HepG2 (cell line): Measurements from ENCODE around the gene CBX2. TPM values are rescaled to one million over a fixed set of nuclear protein-coding genes. Genes with fewer than 3 reads are reported as not detected.
A peak's percentile ranks its signal among the peaks of the same experiment; 100 is the strongest.

Experiments
- ATF7-NPFF ChIP-seq: sonication (generic); formaldehyde crosslinking; IDR thresholded peaks from 2 replicates; pipeline ENCODE4 v1.8.1; 2023; ENCODE audit warnings: mild to moderate bottlenecking, low read depth, missing genetic modification reagents, moderate library complexity
- ESRRA ChIP-seq: sonication (generic); formaldehyde crosslinking; IDR thresholded peaks from 2 replicates; pipeline ENCODE4 v1.5.1; 2020; ENCODE audit warnings: mild to moderate bottlenecking, low read depth, missing genetic modification reagents
- FOXK1 ChIP-seq: sonication (generic); formaldehyde crosslinking; IDR thresholded peaks from 2 replicates; pipeline ENCODE4 v1.4.0; 2020; ENCODE audit warnings: low read depth, missing genetic modification reagents, borderline replicate concordance
- HCFC1 ChIP-seq: fragments of 150-350 bp; IDR thresholded peaks from 2 replicates; pipeline ENCODE4 v1.6.1; 2014; ENCODE audit warnings: low read depth, low read length
- MAF1 ChIP-seq: sonication (generic); formaldehyde crosslinking; IDR thresholded peaks from 2 replicates; pipeline ENCODE4 v1.5.0; 2020; ENCODE audit warnings: missing genetic modification reagents, borderline replicate concordance
- MEF2D ChIP-seq: sonication (generic); formaldehyde crosslinking; IDR thresholded peaks from 2 replicates; pipeline ENCODE4 v1.5.1; 2020; ENCODE audit warnings: mild to moderate bottlenecking, missing genetic modification reagents
- MTA3 ChIP-seq: sonication (generic); formaldehyde crosslinking; IDR thresholded peaks from 2 replicates; pipeline ENCODE4 v1.4.0; 2020; ENCODE audit warnings: missing genetic modification reagents
- MTF1 ChIP-seq: sonication (generic); formaldehyde crosslinking; IDR thresholded peaks from 2 replicates; pipeline ENCODE4 v1.5.0; 2020; ENCODE audit warnings: missing genetic modification reagents
- NFE2L2 ChIP-seq: fragments of 150-350 bp; IDR thresholded peaks from 2 replicates; pipeline ENCODE4 v1.6.1; 2014; ENCODE audit warnings: low read length
- RXRA ChIP-seq: sonication (generic); formaldehyde crosslinking; IDR thresholded peaks from 2 replicates; pipeline ENCODE4 v1.5.1; 2020; ENCODE audit warnings: missing genetic modification reagents
- SMC3 ChIP-seq: IDR thresholded peaks from 2 replicates; pipeline ENCODE4 v1.6.1; 2011; ENCODE audit warnings: low read length, improper control_type of control experiment
- ZFY ChIP-seq: sonication (generic); formaldehyde crosslinking; IDR thresholded peaks from 2 replicates; pipeline ENCODE4 v1.4.0; 2020; ENCODE audit warnings: missing genetic modification reagents
- ZNF124 ChIP-seq: sonication (generic); formaldehyde crosslinking; IDR thresholded peaks from 2 replicates; pipeline ENCODE4 v1.4.0; 2020; ENCODE audit warnings: missing genetic modification reagents
- ZNF292 ChIP-seq: sonication (generic); formaldehyde crosslinking; IDR thresholded peaks from 2 replicates; pipeline ENCODE4 v1.8.1; 2022; ENCODE audit warnings: mild to moderate bottlenecking, low read depth, missing genetic modification reagents, borderline replicate concordance
- ZNF350 ChIP-seq: sonication (generic); formaldehyde crosslinking; IDR thresholded peaks from 2 replicates; pipeline ENCODE4 v1.4.0; 2020; ENCODE audit warnings: mild to moderate bottlenecking, low read depth, missing genetic modification reagents, borderline replicate concordance
- ZNF382 ChIP-seq: sonication (generic); formaldehyde crosslinking; IDR thresholded peaks from 2 replicates; pipeline ENCODE4 v1.5.0; 2020; ENCODE audit warnings: missing genetic modification reagents, mild to moderate bottlenecking, borderline replicate concordance
- ZNF773 ChIP-seq: sonication (generic); formaldehyde crosslinking; IDR thresholded peaks from 2 replicates; pipeline ENCODE4 v1.4.0; 2020; ENCODE audit warnings: missing genetic modification reagents, borderline replicate concordance
- ZNF776 ChIP-seq: sonication (generic); formaldehyde crosslinking; IDR thresholded peaks from 2 replicates; pipeline ENCODE4 v1.4.0; 2020; ENCODE audit warnings: mild to moderate bottlenecking, missing genetic modification reagents
- ZNF816 ChIP-seq: sonication (generic); formaldehyde crosslinking; IDR thresholded peaks from 2 replicates; pipeline ENCODE4 v1.8.0; 2022; ENCODE audit warnings: missing genetic modification reagents, mild to moderate bottlenecking, borderline replicate concordance
- polyA plus RNA-seq, 8 experiments: library from polyadenylated mRNA; depleted of rRNA in 3 of 8; stranded (reverse) in 7 of 8; unstranded in 1 of 8; fragments of >200 nt; fragmentation: Illumina TruSeq in 4 of 8; extraction: Trizol in 4 of 8; gene quantifications; 2 replicates each; pipeline versions ENCODE4 v1.2.1 to v1.2.3, GENCODE V29; 2011 to 2016; ENCODE audit warnings: low read depth in 4 of 8, missing spikeins in 1 of 8, mixed read lengths in 1 of 8; ENCODE audit not compliant: insufficient read depth in 1 of 8
- total RNA-seq, 5 experiments: library from RNA; depleted of rRNA; stranded (reverse); fragments of >200 nt; fragmentation: Illumina TruSeq; extraction: Trizol; gene quantifications; 2 replicates each; pipeline ENCODE4 v1.2.3, GENCODE V29; 2016; ENCODE audit warnings: low read depth in 1 of 5
- TF ChIP-seq, protein P1 (sequence below): sonication (generic); formaldehyde crosslinking; IDR thresholded peaks from 2 replicates; pipeline ENCODE4 v1.4.0; 2020; ENCODE audit warnings: mild to moderate bottlenecking, missing genetic modification reagents
- TF ChIP-seq, protein P2 (sequence below): sonication (generic); formaldehyde crosslinking; IDR thresholded peaks from 2 replicates; pipeline ENCODE4 v1.5.0; 2020; ENCODE audit warnings: missing genetic modification reagents
- TF ChIP-seq, protein P3 (sequence below): sonication (generic); formaldehyde crosslinking; IDR thresholded peaks from 2 replicates; pipeline ENCODE4 v1.5.0; 2020; ENCODE audit warnings: mild to moderate bottlenecking, missing genetic modification reagents
- TF ChIP-seq, protein P4 (sequence below): sonication (generic); formaldehyde crosslinking; IDR thresholded peaks from 2 replicates; pipeline ENCODE4 v1.8.0; 2022; ENCODE audit warnings: missing genetic modification reagents, mild to moderate bottlenecking, borderline replicate concordance

The CBX2 gene
- total and polyA plus RNA-seq, 2 of the 13 experiments (the other 11 are each of a cell fraction or from before 2014, with no cell fraction given), result 14.5 to 31.1 TPM

DNA sequence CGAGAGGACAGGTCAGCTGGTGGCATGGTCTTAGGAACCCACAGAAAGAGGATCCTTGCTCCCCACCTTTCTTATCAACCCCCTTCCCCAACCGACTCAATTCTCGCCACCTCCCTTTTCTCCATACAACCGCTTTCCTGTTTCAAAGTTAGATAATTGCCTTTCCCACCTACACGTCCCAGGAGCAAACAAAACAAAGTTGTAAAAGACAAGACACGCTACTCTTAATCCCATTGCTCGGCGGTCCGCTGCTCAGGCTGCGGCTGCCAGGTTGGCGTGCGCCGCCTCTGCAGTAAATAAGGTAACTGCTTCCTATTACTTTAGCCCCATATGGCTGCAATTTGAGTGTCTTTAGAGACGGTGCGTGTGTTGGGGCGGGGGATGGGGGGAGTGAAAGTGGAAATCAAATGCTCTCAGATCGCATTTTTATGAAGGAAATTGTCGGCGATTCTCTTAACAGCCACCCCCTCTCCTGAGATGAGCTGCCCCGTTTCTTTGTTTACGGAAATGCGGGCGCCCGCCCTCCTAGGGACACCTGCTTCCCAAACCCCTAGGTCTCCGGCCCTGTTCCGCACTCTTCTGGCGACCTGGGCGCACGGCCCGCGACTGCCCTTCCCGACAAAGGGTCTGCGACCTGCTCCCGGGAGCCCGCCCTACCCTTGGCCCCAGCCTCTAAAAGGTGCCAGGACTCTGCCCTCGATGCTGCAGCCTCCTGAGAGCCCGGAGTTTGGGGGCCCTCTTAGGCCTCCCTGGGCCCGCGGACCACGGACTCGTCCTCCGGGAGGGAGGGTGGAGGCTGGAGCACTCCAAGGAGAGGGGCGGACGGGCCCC, 22.6 kb downstream of the CBX2 start (continued):
- TF ChIP-seq, protein P1, sequence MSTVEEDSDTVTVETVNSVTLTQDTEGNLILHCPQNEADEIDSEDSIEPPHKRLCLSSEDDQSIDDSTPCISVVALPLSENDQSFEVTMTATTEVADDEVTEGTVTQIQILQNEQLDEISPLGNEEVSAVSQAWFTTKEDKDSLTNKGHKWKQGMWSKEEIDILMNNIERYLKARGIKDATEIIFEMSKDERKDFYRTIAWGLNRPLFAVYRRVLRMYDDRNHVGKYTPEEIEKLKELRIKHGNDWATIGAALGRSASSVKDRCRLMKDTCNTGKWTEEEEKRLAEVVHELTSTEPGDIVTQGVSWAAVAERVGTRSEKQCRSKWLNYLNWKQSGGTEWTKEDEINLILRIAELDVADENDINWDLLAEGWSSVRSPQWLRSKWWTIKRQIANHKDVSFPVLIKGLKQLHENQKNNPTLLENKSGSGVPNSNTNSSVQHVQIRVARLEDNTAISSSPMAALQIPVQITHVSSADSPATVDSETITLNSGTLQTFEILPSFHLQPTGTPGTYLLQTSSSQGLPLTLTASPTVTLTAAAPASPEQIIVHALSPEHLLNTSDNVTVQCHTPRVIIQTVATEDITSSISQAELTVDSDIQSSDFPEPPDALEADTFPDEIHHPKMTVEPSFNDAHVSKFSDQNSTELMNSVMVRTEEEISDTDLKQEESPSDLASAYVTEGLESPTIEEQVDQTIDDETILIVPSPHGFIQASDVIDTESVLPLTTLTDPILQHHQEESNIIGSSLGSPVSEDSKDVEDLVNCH (CRISPR knock-in tag), result no peak
- TF ChIP-seq ESRRA (CRISPR knock-in tag) (no peak), ZNF816 (CRISPR knock-in tag) (no peak), MAF1 (CRISPR knock-in tag) (no peak; the same call in 1 of the 2 replicates), HCFC1 (no peak), FOXK1 (CRISPR knock-in tag) (0 out of 2 replicates have a peak, but pooled peaks have one; percentile 17), MTA3 (no peak), MEF2D (0 out of 2 replicates have a peak, but pooled peaks have one; percentile 39), ZNF292 (0 out of 2 replicates have a peak, but pooled peaks have one; percentile 15), SMC3 (no peak), MTF1 (CRISPR knock-in tag) (no peak), RXRA (CRISPR knock-in tag) (no peak), ZFY (CRISPR knock-in tag) (peak; percentile 66; the same call in 1 of the 2 replicates), ZNF776 (CRISPR knock-in tag) (no peak), ZNF773 (CRISPR knock-in tag) (no peak), ZNF124 (CRISPR knock-in tag) (no peak), ZNF382 (no peak), ATF7-NPFF (CRISPR knock-in tag) (0 out of 2 replicates have a peak, but pooled peaks have one; percentile 49), NFE2L2 (no peak), ZNF350 (no peak; the same call in 1 of the 2 replicates)
- TF ChIP-seq, protein P2, sequence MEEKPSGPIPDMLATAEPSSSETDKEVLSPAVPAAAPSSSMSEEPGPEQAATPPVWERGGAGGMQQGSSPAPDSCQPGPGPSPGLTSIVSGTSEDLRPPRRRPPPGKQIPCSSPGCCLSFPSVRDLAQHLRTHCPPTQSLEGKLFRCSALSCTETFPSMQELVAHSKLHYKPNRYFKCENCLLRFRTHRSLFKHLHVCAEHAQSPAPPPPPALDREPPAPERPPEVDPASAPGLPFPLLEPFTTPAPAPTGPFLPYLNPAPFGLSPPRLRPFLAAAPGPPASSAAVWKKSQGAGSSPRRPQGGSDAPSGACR (CRISPR knock-in tag), result no peak
- TF ChIP-seq, protein P3, sequence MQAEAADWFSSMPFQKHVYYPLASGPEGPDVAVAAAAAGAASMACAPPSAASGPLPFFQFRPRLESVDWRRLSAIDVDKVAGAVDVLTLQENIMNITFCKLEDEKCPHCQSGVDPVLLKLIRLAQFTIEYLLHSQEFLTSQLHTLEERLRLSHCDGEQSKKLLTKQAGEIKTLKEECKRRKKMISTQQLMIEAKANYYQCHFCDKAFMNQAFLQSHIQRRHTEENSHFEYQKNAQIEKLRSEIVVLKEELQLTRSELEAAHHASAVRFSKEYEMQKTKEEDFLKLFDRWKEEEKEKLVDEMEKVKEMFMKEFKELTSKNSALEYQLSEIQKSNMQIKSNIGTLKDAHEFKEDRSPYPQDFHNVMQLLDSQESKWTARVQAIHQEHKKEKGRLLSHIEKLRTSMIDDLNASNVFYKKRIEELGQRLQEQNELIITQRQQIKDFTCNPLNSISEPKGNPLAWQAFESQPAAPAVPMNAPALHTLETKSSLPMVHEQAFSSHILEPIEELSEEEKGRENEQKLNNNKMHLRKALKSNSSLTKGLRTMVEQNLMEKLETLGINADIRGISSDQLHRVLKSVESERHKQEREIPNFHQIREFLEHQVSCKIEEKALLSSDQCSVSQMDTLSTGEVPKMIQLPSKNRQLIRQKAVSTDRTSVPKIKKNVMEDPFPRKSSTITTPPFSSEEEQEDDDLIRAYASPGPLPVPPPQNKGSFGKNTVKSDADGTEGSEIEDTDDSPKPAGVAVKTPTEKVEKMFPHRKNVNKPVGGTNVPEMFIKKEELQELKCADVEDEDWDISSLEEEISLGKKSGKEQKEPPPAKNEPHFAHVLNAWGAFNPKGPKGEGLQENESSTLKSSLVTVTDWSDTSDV, result no peak
- TF ChIP-seq, protein P4, sequence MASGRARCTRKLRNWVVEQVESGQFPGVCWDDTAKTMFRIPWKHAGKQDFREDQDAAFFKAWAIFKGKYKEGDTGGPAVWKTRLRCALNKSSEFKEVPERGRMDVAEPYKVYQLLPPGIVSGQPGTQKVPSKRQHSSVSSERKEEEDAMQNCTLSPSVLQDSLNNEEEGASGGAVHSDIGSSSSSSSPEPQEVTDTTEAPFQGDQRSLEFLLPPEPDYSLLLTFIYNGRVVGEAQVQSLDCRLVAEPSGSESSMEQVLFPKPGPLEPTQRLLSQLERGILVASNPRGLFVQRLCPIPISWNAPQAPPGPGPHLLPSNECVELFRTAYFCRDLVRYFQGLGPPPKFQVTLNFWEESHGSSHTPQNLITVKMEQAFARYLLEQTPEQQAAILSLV, result no peak
